ENCODE data around the gene MRTO4. TPM values are rescaled to one million over a fixed set of nuclear protein-coding genes. Genes with fewer than 3 reads are reported as not detected.

MRTO4 gene
- total RNA-seq, 1 experiment from 2014 or later = 90.1 TPM

- ChIA-PET POLR2A (interaction anchor here (1.0 kb wide), 1 partner anchor 10 kb away, joined by 3 read pairs; no protein-coding TSS in a partner anchor), CTCF (no interaction called here)
- Histone ChIP-seq H3K4me3 (ENCODE audit: low read depth in 2 of 2, low read length in 2 of 2) (no peak overlapping the region), H3K4me1 (ENCODE audit: control insufficient read depth, insufficient read depth, low read length) (peaks cover 6% of the 10 kb centered on the region), H3K9me3 (ENCODE audit: control insufficient read depth, insufficient read depth, low read depth, low read length) (no peaks in the 10 kb centered on the region), H3K36me3 (ENCODE audit: control insufficient read depth, insufficient read depth, low read length) (no peaks in the 10 kb centered on the region), H3K27ac (ENCODE audit: low read length) (no peak overlapping the region), H3K27me3 (ENCODE audit: control insufficient read depth, insufficient read depth, low read length) (no peaks in the 10 kb centered on the region)
- ATAC-seq = no peak
- intact Hi-C loops (cut with micrococcal nuclease; ENCODE audit: unreplicated experiment) = no loop called here
- in situ Hi-C loops (cut with HindIII; ENCODE audit: low pct_unique_long_range_greater_than_20kb, low sequenced_read_pairs) = no loop called here
- BruUV-seq (replicated peaks) = no TSS peak
- DNase-seq (ENCODE audit: low read depth, low spot score) = no peak
- no peak for TF ChIP-seq SIN3A (IDR thresholded peaks at IDR 0.05; ENCODE audit: borderline replicate concordance, insufficient read depth, low read depth, low read length)
- TF ChIP-seq POLR2AphosphoS5 (IDR thresholded peaks at IDR 0.05; ENCODE audit: low read depth, low read length) = no peak
- no peak for TF ChIP-seq TCF7L2 (IDR thresholded peaks at IDR 0.05; ENCODE audit: low read depth, low read length)
- TF ChIP-seq, protein P1, sequence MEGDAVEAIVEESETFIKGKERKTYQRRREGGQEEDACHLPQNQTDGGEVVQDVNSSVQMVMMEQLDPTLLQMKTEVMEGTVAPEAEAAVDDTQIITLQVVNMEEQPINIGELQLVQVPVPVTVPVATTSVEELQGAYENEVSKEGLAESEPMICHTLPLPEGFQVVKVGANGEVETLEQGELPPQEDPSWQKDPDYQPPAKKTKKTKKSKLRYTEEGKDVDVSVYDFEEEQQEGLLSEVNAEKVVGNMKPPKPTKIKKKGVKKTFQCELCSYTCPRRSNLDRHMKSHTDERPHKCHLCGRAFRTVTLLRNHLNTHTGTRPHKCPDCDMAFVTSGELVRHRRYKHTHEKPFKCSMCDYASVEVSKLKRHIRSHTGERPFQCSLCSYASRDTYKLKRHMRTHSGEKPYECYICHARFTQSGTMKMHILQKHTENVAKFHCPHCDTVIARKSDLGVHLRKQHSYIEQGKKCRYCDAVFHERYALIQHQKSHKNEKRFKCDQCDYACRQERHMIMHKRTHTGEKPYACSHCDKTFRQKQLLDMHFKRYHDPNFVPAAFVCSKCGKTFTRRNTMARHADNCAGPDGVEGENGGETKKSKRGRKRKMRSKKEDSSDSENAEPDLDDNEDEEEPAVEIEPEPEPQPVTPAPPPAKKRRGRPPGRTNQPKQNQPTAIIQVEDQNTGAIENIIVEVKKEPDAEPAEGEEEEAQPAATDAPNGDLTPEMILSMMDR (IDR thresholded peaks at IDR 0.05) = no peak
- TF ChIP-seq, protein P2, sequence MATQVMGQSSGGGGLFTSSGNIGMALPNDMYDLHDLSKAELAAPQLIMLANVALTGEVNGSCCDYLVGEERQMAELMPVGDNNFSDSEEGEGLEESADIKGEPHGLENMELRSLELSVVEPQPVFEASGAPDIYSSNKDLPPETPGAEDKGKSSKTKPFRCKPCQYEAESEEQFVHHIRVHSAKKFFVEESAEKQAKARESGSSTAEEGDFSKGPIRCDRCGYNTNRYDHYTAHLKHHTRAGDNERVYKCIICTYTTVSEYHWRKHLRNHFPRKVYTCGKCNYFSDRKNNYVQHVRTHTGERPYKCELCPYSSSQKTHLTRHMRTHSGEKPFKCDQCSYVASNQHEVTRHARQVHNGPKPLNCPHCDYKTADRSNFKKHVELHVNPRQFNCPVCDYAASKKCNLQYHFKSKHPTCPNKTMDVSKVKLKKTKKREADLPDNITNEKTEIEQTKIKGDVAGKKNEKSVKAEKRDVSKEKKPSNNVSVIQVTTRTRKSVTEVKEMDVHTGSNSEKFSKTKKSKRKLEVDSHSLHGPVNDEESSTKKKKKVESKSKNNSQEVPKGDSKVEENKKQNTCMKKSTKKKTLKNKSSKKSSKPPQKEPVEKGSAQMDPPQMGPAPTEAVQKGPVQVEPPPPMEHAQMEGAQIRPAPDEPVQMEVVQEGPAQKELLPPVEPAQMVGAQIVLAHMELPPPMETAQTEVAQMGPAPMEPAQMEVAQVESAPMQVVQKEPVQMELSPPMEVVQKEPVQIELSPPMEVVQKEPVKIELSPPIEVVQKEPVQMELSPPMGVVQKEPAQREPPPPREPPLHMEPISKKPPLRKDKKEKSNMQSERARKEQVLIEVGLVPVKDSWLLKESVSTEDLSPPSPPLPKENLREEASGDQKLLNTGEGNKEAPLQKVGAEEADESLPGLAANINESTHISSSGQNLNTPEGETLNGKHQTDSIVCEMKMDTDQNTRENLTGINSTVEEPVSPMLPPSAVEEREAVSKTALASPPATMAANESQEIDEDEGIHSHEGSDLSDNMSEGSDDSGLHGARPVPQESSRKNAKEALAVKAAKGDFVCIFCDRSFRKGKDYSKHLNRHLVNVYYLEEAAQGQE (IDR thresholded peaks at IDR 0.05; ENCODE audit: insufficient read depth in 1 of 2, low read depth in 2 of 2, low read length in 1 of 2) = no peak
These were observed 55.3 kb downstream of the MRTO4 start for GRCh38 chr1:19306941-19307340.

GRCh38 chr1:19307794-19308508 lies 56.3 kb downstream of the MRTO4 start:
- no peaks in the 10 kb centered on the region for H3K9me3 ChIP-seq (ENCODE audit: control insufficient read depth, insufficient read depth, low read depth, low read length)
- no peak overlapping the region for H3K27ac ChIP-seq (ENCODE audit: low read length)
- H3K4me1 ChIP-seq (ENCODE audit: control insufficient read depth, insufficient read depth, low read length) = peaks cover 6% of the 10 kb centered on the region
- CTCF ChIA-PET = no interaction called here
- no peak for TF ChIP-seq SIN3A (IDR thresholded peaks at IDR 0.05; ENCODE audit: borderline replicate concordance, insufficient read depth, low read depth, low read length)
- TF ChIP-seq, protein P1 (IDR thresholded peaks at IDR 0.05) = no peak
- TF ChIP-seq TCF7L2 (IDR thresholded peaks at IDR 0.05; ENCODE audit: low read depth, low read length) = no peak
- TF ChIP-seq, protein P2 (IDR thresholded peaks at IDR 0.05; ENCODE audit: insufficient read depth in 1 of 2, low read depth in 2 of 2, low read length in 1 of 2) = no peak
- no peak for TF ChIP-seq POLR2AphosphoS5 (IDR thresholded peaks at IDR 0.05; ENCODE audit: low read depth, low read length)
- POLR2A ChIA-PET = no interaction called here
- no peaks in the 10 kb centered on the region for H3K27me3 ChIP-seq (ENCODE audit: control insufficient read depth, insufficient read depth, low read length)
- intact Hi-C loops (cut with micrococcal nuclease; ENCODE audit: unreplicated experiment) = no loop called here
- DNase-seq (ENCODE audit: low read depth, low spot score) = no peak
- no TSS peak for BruUV-seq (replicated peaks)
- no peak for ATAC-seq
- H3K4me3 ChIP-seq (ENCODE audit: low read depth in 2 of 2, low read length in 2 of 2) = no peak overlapping the region
- no peaks in the 10 kb centered on the region for H3K36me3 ChIP-seq (ENCODE audit: control insufficient read depth, insufficient read depth, low read length)
- in situ Hi-C loops (cut with HindIII; ENCODE audit: low pct_unique_long_range_greater_than_20kb, low sequenced_read_pairs) = no loop called here
